K562 (cell line): Measurements from ENCODE around the gene ALG1L2. TPM values are rescaled to one million over a fixed set of nuclear protein-coding genes. Genes with fewer than 3 reads are reported as not detected.
A peak's percentile ranks its signal among the peaks of the same experiment; 100 is the strongest.

Experiments used
- ARHGAP35 ChIP-seq: fragments of 450-650 bp; IDR thresholded peaks from 2 replicates; pipeline ENCODE4 v1.6.1; 2018; ENCODE audit not compliant: partially characterized antibody
- ARID1B ChIP-seq: fragments of 450-650 bp; IDR thresholded peaks from 2 replicates; pipeline ENCODE4 v1.6.1; 2016; ENCODE audit warnings: antibody characterized with exemption, mild to moderate bottlenecking, inconsistent platforms
- ATF1 ChIP-seq, 2 experiments: fragments of 450-650 bp in 1 of 2; IDR thresholded peaks; 2 replicates each; pipeline ENCODE4 v1.6.1; 2016; ENCODE audit warnings: missing compliant biosample characterization in 1 of 2, missing genetic modification characterization in 1 of 2
- CBFA2T3 ChIP-seq: fragments of 450-650 bp; IDR thresholded peaks from 2 replicates; pipeline ENCODE4 v1.6.1; 2017
- CHCHD3 ChIP-seq: fragments of 250-450 bp; sonication (Bioruptor Pico); IDR thresholded peaks from 2 replicates; pipeline ENCODE4 v2.1.2; 2022; ENCODE audit warnings: mild to moderate bottlenecking
- CTBP1 ChIP-seq: fragments of 450-650 bp; IDR thresholded peaks from 2 replicates; pipeline ENCODE4 v1.6.1; 2016; ENCODE audit warnings: borderline replicate concordance
- EGR1 ChIP-seq: fragments of 450-650 bp; conservative IDR thresholded peaks from 2 replicates; pipeline ENCODE4 v1.6.1; 2017; ENCODE audit warnings: mild to moderate bottlenecking
- ELF4 ChIP-seq: fragments of 450-650 bp; formaldehyde crosslinking; IDR thresholded peaks from 2 replicates; pipeline ENCODE4 v1.4.0; 2022; ENCODE audit warnings: missing genetic modification characterization
- GMEB1 ChIP-seq: fragments of 250-450 bp; sonication (Bioruptor Pico); IDR thresholded peaks from 2 replicates; pipeline ENCODE4 v1.4.0; 2020; ENCODE audit warnings: mild to moderate bottlenecking
- GTF2A2 ChIP-seq: IDR thresholded peaks from 2 replicates; pipeline ENCODE4 v1.6.1; 2016; ENCODE audit warnings: mild to moderate bottlenecking, missing genetic modification characterization, missing compliant biosample characterization
- MLLT1 ChIP-seq, 2 experiments: fragments of 450-650 bp; IDR thresholded peaks; 2 replicates each; pipeline ENCODE4 v1.6.1; 2016
- NCOA2 ChIP-seq, 2 experiments: fragments of 450-650 bp; IDR thresholded peaks; 2 replicates each; pipeline ENCODE4 v1.6.1; 2018; ENCODE audit warnings: mild to moderate bottlenecking in 2 of 2, moderate library complexity in 1 of 2; ENCODE audit not compliant: partially characterized antibody in 2 of 2
- NFIC ChIP-seq: fragments of 450-650 bp; IDR thresholded peaks from 2 replicates; pipeline ENCODE4 v1.6.1; 2017; ENCODE audit warnings: mild to moderate bottlenecking, inconsistent platforms
- PHF8 ChIP-seq: fragments of 200-600 bp; sonication (generic); IDR thresholded peaks from 2 replicates; pipeline ENCODE4 v1.6.1; 2012; ENCODE audit warnings: mixed run types, mild to moderate bottlenecking, inconsistent platforms, low read length, moderate library complexity, borderline replicate concordance
- RCOR1 ChIP-seq, 2 experiments: IDR thresholded peaks; 2 replicates each; pipeline ENCODE4 v1.6.1; 2012; ENCODE audit warnings: low read depth in 2 of 2, low read length in 2 of 2, borderline replicate concordance in 1 of 2, improper control_type of control experiment in 1 of 2
- SMARCA4 ChIP-seq: fragments of 450-650 bp; IDR thresholded peaks from 2 replicates; pipeline ENCODE4 v1.6.1; 2016
- TAL1 ChIP-seq: fragments of 450-650 bp; IDR thresholded peaks from 2 replicates; pipeline ENCODE4 v1.6.1; 2016; ENCODE audit warnings: mild to moderate bottlenecking
- TCF3 ChIP-seq: sonication (generic); formaldehyde crosslinking; IDR thresholded peaks from 2 replicates; pipeline ENCODE4 v1.4.0; 2020; ENCODE audit warnings: mild to moderate bottlenecking, missing genetic modification reagents
- TCFL5 ChIP-seq: fragments of 250-450 bp; sonication (Bioruptor Pico); conservative IDR thresholded peaks from 2 replicates; pipeline ENCODE4 v1.6.1; 2021; ENCODE audit warnings: mild to moderate bottlenecking, moderate library complexity, matching md5 sums
- USF1 ChIP-seq: sonication (generic); formaldehyde crosslinking; IDR thresholded peaks from 2 replicates; pipeline ENCODE4 v1.9.0; 2022; ENCODE audit warnings: mild to moderate bottlenecking, missing genetic modification reagents
- USF2 ChIP-seq: sonication (generic); formaldehyde crosslinking; IDR thresholded peaks from 2 replicates; pipeline ENCODE4 v1.5.0; 2020; ENCODE audit warnings: missing genetic modification reagents
- ZBTB43 ChIP-seq: sonication (generic); formaldehyde crosslinking; IDR thresholded peaks from 2 replicates; pipeline ENCODE4 v1.8.0; 2023; ENCODE audit warnings: mild to moderate bottlenecking, missing genetic modification reagents
- ZC3H8 ChIP-seq: fragments of 450-650 bp; IDR thresholded peaks from 2 replicates; pipeline ENCODE4 v1.6.1; 2017
- ZNF143 ChIP-seq: sonication (generic); formaldehyde crosslinking; IDR thresholded peaks from 2 replicates; pipeline ENCODE4 v1.9.0; 2022; ENCODE audit warnings: mild to moderate bottlenecking, missing genetic modification reagents
- ZNF274 ChIP-seq: IDR thresholded peaks from 2 replicates; pipeline ENCODE4 v1.6.1; 2011; ENCODE audit warnings: low read depth, mild to moderate bottlenecking, low read length, moderate library complexity, borderline replicate concordance
- ZNF589 ChIP-seq: fragments of 200-800 bp; sonication (Bioruptor generic); IDR thresholded peaks from 2 replicates; pipeline ENCODE4 v1.6.1; 2016; ENCODE audit warnings: low read depth, missing genetic modification characterization, missing compliant biosample characterization
- polyA plus RNA-seq, 8 experiments: library from polyadenylated mRNA; depleted of rRNA in 4 of 8; stranded (reverse) in 5 of 8; unstranded in 3 of 8; fragments of >200 nt; fragmentation: Nextera tagmentation in 2 of 8; fragmentation: Illumina TruSeq in 1 of 8; extraction: Ambion mirVana in 2 of 8; extraction: Trizol in 1 of 8; gene quantifications; 2 replicates each; pipeline versions ENCODE4 v1.2.1 to v1.2.3, GENCODE V29; 2011 to 2014; ENCODE audit warnings: inconsistent platforms in 1 of 8, missing spikeins in 1 of 8
- total RNA-seq, 7 experiments: library from RNA; depleted of rRNA in 6 of 7; stranded (reverse); fragments of >200 nt in 6 of 7; fragmentation: Illumina TruSeq in 2 of 7; extraction: Trizol in 2 of 7; gene quantifications; 2 replicates each; pipeline versions ENCODE4 v1.2.1 to v1.2.3, GENCODE V29; 2011 to 2021; ENCODE audit warnings: low replicate concordance in 1 of 7

Gene ALG1L2
- total and polyA plus RNA-seq, 9 of the 15 experiments (the other 6 are each of a cell fraction or from before 2014, with no cell fraction given), result 0.10 to 1.1 (median 0.33) TPM; not detected in 2

- peak in 1 of 2 experiments; percentile 73; a peak in 2 of 4 replicates for TF ChIP-seq RCOR1 (IDR thresholded peaks at IDR 0.05; ENCODE audit: borderline replicate concordance in 1 of 2, low read depth in 2 of 2, low read length in 2 of 2)
- TF ChIP-seq NCOA2 (IDR thresholded peaks at IDR 0.05; ENCODE audit: partially characterized antibody in 2 of 2), result no peak
- no peak for TF ChIP-seq ARHGAP35
- no peak for TF ChIP-seq ZNF143 (CRISPR knock-in tag)
- no peak for TF ChIP-seq CHCHD3 (CRISPR knock-in tag)
- no peak for TF ChIP-seq MLLT1 (IDR thresholded peaks at IDR 0.05)
- no peak for TF ChIP-seq SMARCA4
- no peak for TF ChIP-seq ELF4 (CRISPR knock-in tag)
- no peak for TF ChIP-seq EGR1
- no peak for TF ChIP-seq ZBTB43
- no peak for TF ChIP-seq NFIC
- no peak for TF ChIP-seq ZNF589 (CRISPR knock-in tag)
- no peak for TF ChIP-seq ZC3H8
- TF ChIP-seq CBFA2T3, result peak; percentile 41
- TF ChIP-seq GTF2A2 (tag), result no peak
- TF ChIP-seq TCF3 (CRISPR knock-in tag), result peak; percentile 64
- peak; percentile 52; the same call in 1 of the 2 replicates for TF ChIP-seq USF2 (CRISPR knock-in tag)
- TF ChIP-seq PHF8, result no peak
- TF ChIP-seq USF1 (CRISPR knock-in tag), result peak; percentile 43
- peak; percentile 56; the same call in 1 of the 2 replicates for TF ChIP-seq CTBP1
- TF ChIP-seq TAL1, result peak; percentile 42
- no peak for TF ChIP-seq ATF1 (CRISPR knock-in tag; IDR thresholded peaks at IDR 0.05)
- TF ChIP-seq ATF1 (tag; IDR thresholded peaks at IDR 0.05), result no peak
- no peak for TF ChIP-seq ZNF274
- TF ChIP-seq ARID1B, result peak; percentile 48; the same call in 1 of the 2 replicates
- TF ChIP-seq TCFL5 (CRISPR knock-in tag), result no peak
- no peak for TF ChIP-seq GMEB1
These were observed 2.9 kb downstream of the ALG1L2 start (continued) for GRCh38 chr3:130084436-130084980.
